Gastrocnemius medialis (tissue), 4 donors: ENCODE data around the gene BORCS8. TPM values are rescaled to one million over a fixed set of nuclear protein-coding genes. Genes with fewer than 3 reads are reported as not detected.

Experiments
- ATAC-seq, 2 donors: fragments of 150-250 bp; one replicate each; pipeline ENCODE4 v1.9.1; 2016
- DNase-seq, 2 donors: peaks; one replicate each; pipeline ENCODE4 v3.0.0-alpha.2; 2019
- H3K27ac ChIP-seq, 4 donors: fragments of 200-600 bp; sonication (generic); 1 replicate in 1 of 4; 2 replicates in 3 of 4; pipeline ENCODE4 v1.5.1; 2016 to 2018; ENCODE audit warnings: mild to moderate bottlenecking in 2 of 4, moderate library complexity in 1 of 4
- H3K27me3 ChIP-seq, 3 donors: fragments of 200-600 bp; sonication (generic) in 2 of 3; 1 replicate in 1 of 3; 2 replicates in 2 of 3; pipeline versions ENCODE4 v1.5.1 to v1.6.0; 2016 to 2019; ENCODE audit warnings: mild to moderate bottlenecking in 1 of 3, moderate library complexity in 1 of 3
- H3K36me3 ChIP-seq, 2 donors: fragments of 200-600 bp; sonication (generic) in 1 of 2; one replicate each; pipeline ENCODE4 v1.5.1; 2017 to 2018
- H3K4me1 ChIP-seq, 2 donors: fragments of 200-600 bp; sonication (generic) in 1 of 2; one replicate each; pipeline ENCODE4 v1.5.1; 2016 to 2017; ENCODE audit warnings: mild to moderate bottlenecking in 2 of 2
- H3K4me3 ChIP-seq, 4 donors: fragments of 200-600 bp; sonication (generic) in 3 of 4; 1 replicate in 1 of 4; 2 replicates in 3 of 4; pipeline ENCODE4 v1.5.1; 2016 to 2019; ENCODE audit warnings: mild to moderate bottlenecking in 2 of 4
- H3K9me3 ChIP-seq, 3 donors: fragments of 200-600 bp; sonication (generic) in 2 of 3; 1 replicate in 1 of 3; 2 replicates in 2 of 3; pipeline ENCODE4 v1.5.1; 2016 to 2019
- POLR2A ChIP-seq, 2 donors: fragments of 450-650 bp; IDR thresholded peaks; one replicate each; pipeline ENCODE4 v1.6.1; 2017; ENCODE audit warnings: antibody characterized with exemption in 2 of 2, mild to moderate bottlenecking in 2 of 2, moderate library complexity in 2 of 2
- in situ Hi-C, 4 donors: fragments of 200-750 bp; cut with MboI; loops; one replicate each; pipeline versions ENCODE4 v1.15.0 to v1.8.0; 2017; ENCODE audit warnings: low sequenced_read_pairs in 4 of 4
- intact Hi-C: fragments of 100-400 bp; cut with DNase I; formaldehyde crosslinking; loops from one replicate; pipeline ENCODE4 v1.15.1; 2023; ENCODE audit warnings: low total_unique reads
- total RNA-seq, 4 donors: library from RNA; depleted of rRNA; stranded (reverse); fragments of >200 nt; gene quantifications; one replicate each; pipeline versions ENCODE4 v1.1.0 to v1.2.3, GENCODE V29; 2016
- TF ChIP-seq, protein P1 (sequence below), 5 experiments: fragments of 450-650 bp in 3 of 5; fragments of 200-600 bp in 2 of 5; sonication (generic) in 2 of 5; IDR thresholded peaks in 4 of 5; conservative IDR thresholded peaks in 1 of 5; 1 replicate in 4 of 5; 2 replicates in 1 of 5; pipeline ENCODE4 v1.5.1; 2016 to 2019; ENCODE audit warnings: antibody characterized with exemption in 5 of 5, mild to moderate bottlenecking in 3 of 5, moderate library complexity in 3 of 5

The BORCS8 gene
- total RNA-seq, 4 donors from 2014 or later: 11.2 to 17.2 (median 13.3) TPM

DNA sequence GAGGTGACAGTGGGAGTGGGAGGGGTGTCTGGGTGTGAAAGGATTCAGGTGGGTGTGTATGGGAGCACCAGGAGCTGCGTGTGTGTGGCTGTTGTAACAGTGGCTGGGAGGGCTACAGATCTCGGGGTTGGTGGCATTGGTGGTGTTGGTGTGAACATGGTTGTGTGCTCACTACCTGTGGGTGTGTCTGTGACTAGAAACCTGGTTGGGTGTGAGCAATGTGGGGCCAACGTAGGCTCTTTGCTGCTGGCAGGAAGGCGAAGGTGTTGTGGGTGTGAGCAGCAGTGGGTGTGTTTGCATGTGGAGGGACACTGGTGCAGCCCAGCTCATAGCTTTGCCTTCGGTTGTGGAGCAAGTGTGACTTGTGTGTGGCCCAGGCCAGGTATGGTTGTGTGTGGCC lies 15.0 kb upstream of the BORCS8 start:
- Histone ChIP-seq H3K27ac (no peak overlapping the region), H3K27me3 (peaks cover 13 to 30% (median 20%) of the 10 kb centered on the region in 3 donors), H3K9me3 (no peaks in the 10 kb centered on the region), H3K36me3 (no peaks in the 10 kb centered on the region), H3K4me1 (peaks cover 6 to 9% of the 10 kb centered on the region in 2 donors), H3K4me3 (no peak overlapping the region)
- DNase-seq (no peak), ATAC-seq (no peak)
- intact Hi-C loops: no loop called here
- in situ Hi-C loops: no loop called here
- TF ChIP-seq, protein P1, sequence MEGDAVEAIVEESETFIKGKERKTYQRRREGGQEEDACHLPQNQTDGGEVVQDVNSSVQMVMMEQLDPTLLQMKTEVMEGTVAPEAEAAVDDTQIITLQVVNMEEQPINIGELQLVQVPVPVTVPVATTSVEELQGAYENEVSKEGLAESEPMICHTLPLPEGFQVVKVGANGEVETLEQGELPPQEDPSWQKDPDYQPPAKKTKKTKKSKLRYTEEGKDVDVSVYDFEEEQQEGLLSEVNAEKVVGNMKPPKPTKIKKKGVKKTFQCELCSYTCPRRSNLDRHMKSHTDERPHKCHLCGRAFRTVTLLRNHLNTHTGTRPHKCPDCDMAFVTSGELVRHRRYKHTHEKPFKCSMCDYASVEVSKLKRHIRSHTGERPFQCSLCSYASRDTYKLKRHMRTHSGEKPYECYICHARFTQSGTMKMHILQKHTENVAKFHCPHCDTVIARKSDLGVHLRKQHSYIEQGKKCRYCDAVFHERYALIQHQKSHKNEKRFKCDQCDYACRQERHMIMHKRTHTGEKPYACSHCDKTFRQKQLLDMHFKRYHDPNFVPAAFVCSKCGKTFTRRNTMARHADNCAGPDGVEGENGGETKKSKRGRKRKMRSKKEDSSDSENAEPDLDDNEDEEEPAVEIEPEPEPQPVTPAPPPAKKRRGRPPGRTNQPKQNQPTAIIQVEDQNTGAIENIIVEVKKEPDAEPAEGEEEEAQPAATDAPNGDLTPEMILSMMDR (IDR thresholded peaks at IDR 0.05 in 4 of 5, conservative IDR thresholded peaks at IDR 0.05 in 1 of 5): no peak
- TF ChIP-seq POLR2A (IDR thresholded peaks at IDR 0.05): no peak

DNA sequence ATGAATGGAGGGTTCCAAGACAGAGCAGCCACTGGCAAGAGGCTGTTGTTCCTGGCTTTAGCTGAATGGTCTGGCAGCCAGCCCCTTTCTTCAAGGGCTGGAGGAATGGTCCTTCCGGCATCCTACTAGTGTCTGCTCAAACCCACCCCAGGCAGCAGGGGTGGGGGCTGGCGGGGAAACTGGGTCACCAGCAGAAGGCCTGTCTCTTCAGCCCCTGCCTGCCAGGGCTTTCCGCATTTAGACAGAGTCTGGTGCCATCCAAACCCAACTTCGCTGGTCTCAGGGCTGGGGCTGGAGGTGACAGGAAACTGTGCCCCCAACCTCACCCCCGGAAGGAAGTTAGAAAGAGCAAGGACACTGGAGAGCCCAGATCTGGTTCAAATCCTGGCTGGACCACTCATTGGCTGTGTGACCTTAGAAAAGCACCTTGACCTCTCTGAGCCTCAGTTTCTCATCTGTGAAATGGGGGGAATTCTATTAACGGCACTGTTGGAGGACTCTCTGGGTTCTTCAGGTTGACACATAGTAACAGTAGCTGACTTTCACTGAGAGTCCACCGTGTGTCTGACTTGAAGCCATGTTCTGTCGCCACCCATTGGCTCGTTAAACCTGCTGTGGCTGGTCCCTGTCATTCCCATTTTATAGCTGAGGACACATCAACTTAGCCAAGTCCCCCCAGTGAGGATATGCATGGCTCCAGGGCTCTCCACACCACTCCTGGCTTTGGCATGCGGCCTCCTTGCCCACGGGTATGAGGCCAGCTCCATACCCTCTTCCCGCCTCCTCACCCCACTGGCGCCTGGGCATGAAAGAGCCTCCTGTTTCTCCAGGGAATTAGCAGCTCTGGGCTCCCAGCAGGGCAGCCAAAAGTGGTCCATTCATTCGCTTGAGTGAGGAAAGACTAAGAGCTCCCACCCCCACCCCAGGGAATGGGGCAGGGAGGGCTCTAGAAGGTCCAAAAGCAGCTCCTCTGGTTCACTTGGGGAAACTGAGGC lies 13.8 kb upstream of the BORCS8 start:
- ATAC-seq (no peak), DNase-seq (no peak)
- peaks cover 3 to 18% (median 7%) of the 10 kb centered on the region in 3 donors for H3K27me3 ChIP-seq
- peaks cover 0 to 8% of the 10 kb centered on the region in 2 donors for H3K36me3 ChIP-seq
- in situ Hi-C loops: no loop called here
- TF ChIP-seq, protein P1 (IDR thresholded peaks at IDR 0.05 in 4 of 5, conservative IDR thresholded peaks at IDR 0.05 in 1 of 5): no peak
- no peak for TF ChIP-seq POLR2A (IDR thresholded peaks at IDR 0.05)
- no peak overlapping the region for H3K4me3 ChIP-seq
- no peaks in the 10 kb centered on the region for H3K9me3 ChIP-seq
- H3K27ac ChIP-seq: no peak overlapping the region
- peaks cover 6 to 9% of the 10 kb centered on the region in 2 donors for H3K4me1 ChIP-seq
- intact Hi-C loops: no loop called here

GRCh38 chr19:19204181-19204580 lies 12.2 kb upstream of the BORCS8 start:
- H3K36me3 ChIP-seq: peaks cover 0 to 15% of the 10 kb centered on the region in 2 donors
- H3K27me3 ChIP-seq: peaks cover 3 to 9% (median 7%) of the 10 kb centered on the region in 3 donors
- intact Hi-C loops: no loop called here
- H3K4me1 ChIP-seq: peaks cover 6 to 9% of the 10 kb centered on the region in 2 donors
- no peak overlapping the region for H3K27ac ChIP-seq
- H3K4me3 ChIP-seq: peak overlapping the region in 1 of 4 donors; percentile 82
- H3K9me3 ChIP-seq: no peaks in the 10 kb centered on the region
- in situ Hi-C loops: no loop called here
- TF ChIP-seq POLR2A (IDR thresholded peaks at IDR 0.05): no peak
- TF ChIP-seq, protein P1 (IDR thresholded peaks at IDR 0.05 in 4 of 5, conservative IDR thresholded peaks at IDR 0.05 in 1 of 5): no peak
- ATAC-seq: no peak
- DNase-seq: no peak

DNA sequence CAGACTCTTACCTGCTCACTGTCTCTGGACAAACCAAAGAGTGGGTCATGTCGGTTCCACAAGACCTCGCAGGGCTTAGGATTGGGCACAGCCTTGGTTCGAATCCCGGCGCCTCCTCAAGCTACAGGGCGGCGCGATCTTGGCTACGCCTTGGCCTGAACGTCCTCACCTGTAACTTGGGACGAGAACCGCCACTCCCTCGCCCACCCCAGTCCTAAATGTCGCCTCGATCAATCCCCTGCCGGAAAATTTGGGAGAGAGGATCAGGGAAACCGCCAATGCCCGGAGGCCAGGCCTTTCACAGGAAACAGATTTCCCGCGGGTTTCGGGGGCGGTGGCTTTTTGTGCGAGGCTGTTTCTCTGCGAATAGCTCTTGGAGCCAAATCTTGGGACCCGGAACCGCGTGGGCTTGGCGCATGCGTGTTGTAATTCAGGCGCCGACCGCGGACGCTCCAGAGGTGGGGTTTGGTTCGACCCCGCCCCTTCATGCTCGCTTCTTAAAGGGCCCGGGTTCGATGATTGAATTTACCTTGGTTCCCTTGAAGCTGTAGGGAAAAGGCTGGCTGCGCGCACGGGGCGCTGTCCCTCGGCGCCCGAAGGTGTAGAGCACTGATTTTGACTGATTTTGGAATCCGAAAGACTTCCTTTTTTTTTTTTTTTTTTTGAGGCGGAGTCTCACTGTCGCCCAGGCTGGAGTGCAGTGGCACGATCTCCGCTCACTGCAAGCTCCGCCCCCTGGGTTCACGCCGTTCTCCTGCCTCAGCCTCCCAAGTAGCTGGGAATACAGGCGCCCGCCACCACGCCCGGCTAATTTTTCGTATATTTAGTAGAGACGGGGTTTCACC lies 11.3 kb upstream of the BORCS8 start, which contains the start of gene NR2C2AP:
Gene NR2C2AP, minus strand, starts transcription at position 403 of the 845 bp plus-strand sequence. Its CDS starts 354 bp downstream, at position 49.
- TF ChIP-seq POLR2A (IDR thresholded peaks at IDR 0.05): no peak
- TF ChIP-seq, protein P1 (IDR thresholded peaks at IDR 0.05 in 4 of 5, conservative IDR thresholded peaks at IDR 0.05 in 1 of 5): no peak
- ATAC-seq (peak; percentile 95 to 97), DNase-seq (peak; percentile 85 to 87)
- Histone ChIP-seq H3K27ac (peak within 1 kb of the TSS; percentile 84 to 91 (median 88)), H3K9me3 (no peaks in the 10 kb centered on the region), H3K4me3 (peak within 1 kb of the TSS; percentile 55 to 82 (median 77)), H3K27me3 (peaks cover 0 to 5% (median 3%) of the 10 kb centered on the region in 3 donors), H3K36me3 (peaks cover 0 to 25% of the 10 kb centered on the region in 2 donors), H3K4me1 (peaks cover 6 to 9% of the 10 kb centered on the region in 2 donors)
- in situ Hi-C loops: no loop called here
- intact Hi-C loops: loop anchor here (1.0 kb wide), 1 partner anchor 11 kb away; the partner anchor contains the start of genes BORCS8 and RFXANK
